ENCODE results near the gene SLC35E3. TPM values are rescaled to one million over a fixed set of nuclear protein-coding genes. Genes with fewer than 3 reads are reported as not detected.

The SLC35E3 gene
- total and polyA plus RNA-seq, 2 of the 13 experiments (the other 11 are each of a cell fraction or from before 2014, with no cell fraction given): 13.0 to 22.1 TPM

GRCh38 chr12:68793436-68793835 is 47.5 kb downstream of the SLC35E3 start (continued):
- TF ChIP-seq SNAPC4 (CRISPR knock-in tag; IDR thresholded peaks at IDR 0.05): no peak

- Histone ChIP-seq H4K20me1 (ENCODE audit: insufficient read depth, low read length) (no peaks in the 10 kb centered on the region), H3K4me2 (ENCODE audit: low read depth, low read length) (no peak overlapping the region), H3K79me2 (ENCODE audit: insufficient read depth, low read length) (no peaks in the 10 kb centered on the region), H3K9me3 (ENCODE audit: low read length) (no peaks in the 10 kb centered on the region), H2AFZ (ENCODE audit: low read length) (no peak overlapping the region), H3K36me3 (replicated peaks in 1 of 2; ENCODE audit: control insufficient read depth in 1 of 2, insufficient read depth in 2 of 2, low read length in 2 of 2) (no peaks in the 10 kb centered on the region), H3K27me3 (ENCODE audit: control insufficient read depth in 1 of 2, insufficient read depth in 2 of 2, low read length in 2 of 2) (no peaks in the 10 kb centered on the region), H3K4me1 (ENCODE audit: insufficient read depth, low read length) (peaks cover 45% of the 10 kb centered on the region), H3K9ac (ENCODE audit: insufficient read depth, low read depth, low read length) (no peak overlapping the region), H3K4me3 (replicated peaks in 1 of 3; ENCODE audit: insufficient read depth in 1 of 3, low read depth in 2 of 3, low read length in 3 of 3) (no peak overlapping the region), H3K27ac (ENCODE audit: extremely low read length, insufficient read depth, low read length) (no peak overlapping the region)
- ATAC-seq (no peak), FAIRE-seq (no peak), DNase-seq (ENCODE audit: low spot score) (no peak)
- CTCF ChIA-PET (ENCODE audit: low intra/inter-chr PET ratio, low total read pairs): no interaction called here
- TF ChIP-seq FOXK1 (CRISPR knock-in tag; IDR thresholded peaks at IDR 0.05; ENCODE audit: borderline replicate concordance, low read depth): no peak
- no peak for TF ChIP-seq EEA1 (CRISPR knock-in tag; IDR thresholded peaks at IDR 0.05; ENCODE audit: borderline replicate concordance)
- no peak for TF ChIP-seq RCOR2 (CRISPR knock-in tag; IDR thresholded peaks at IDR 0.05)
- no peak for TF ChIP-seq CREB1 (IDR thresholded peaks at IDR 0.05)
- no peak for TF ChIP-seq CREB1 (CRISPR knock-in tag; IDR thresholded peaks at IDR 0.05)
- no peak for TF ChIP-seq ZFAT (CRISPR knock-in tag; conservative IDR thresholded peaks at IDR 0.05)
- no peak for TF ChIP-seq ZNF652 (CRISPR knock-in tag; IDR thresholded peaks at IDR 0.05; ENCODE audit: borderline replicate concordance, low read depth)
- TF ChIP-seq MIXL1 (CRISPR knock-in tag; IDR thresholded peaks at IDR 0.05): no peak
- no peak for TF ChIP-seq SIX1 (CRISPR knock-in tag; IDR thresholded peaks at IDR 0.05; ENCODE audit: borderline replicate concordance)
- no peak for TF ChIP-seq ZNF569 (CRISPR knock-in tag; IDR thresholded peaks at IDR 0.05; ENCODE audit: borderline replicate concordance)
- TF ChIP-seq ZNF567 (CRISPR knock-in tag; IDR thresholded peaks at IDR 0.05; ENCODE audit: borderline replicate concordance): no peak
- no peak for TF ChIP-seq KMT2A (CRISPR knock-in tag; IDR thresholded peaks at IDR 0.05)
- TF ChIP-seq HINFP (CRISPR knock-in tag; IDR thresholded peaks at IDR 0.05; ENCODE audit: low read depth): no peak
- no peak for TF ChIP-seq U2AF2 (IDR thresholded peaks at IDR 0.05; ENCODE audit: low read depth, low read length)
- TF ChIP-seq MED13 (CRISPR knock-in tag; IDR thresholded peaks at IDR 0.05): no peak
- no peak for TF ChIP-seq SMAD3 (CRISPR knock-in tag; IDR thresholded peaks at IDR 0.05)
- TF ChIP-seq ATF1 (CRISPR knock-in tag; IDR thresholded peaks at IDR 0.05): no peak
- POLR2A ChIA-PET: interaction anchor here (2.4 kb wide), 1 partner anchor 14 kb away, joined by 26 read pairs; the partner anchor contains the start of gene MDM2
- BruUV-seq (replicated peaks): no TSS peak
- intact Hi-C loops (cut with micrococcal nuclease; ENCODE audit: unreplicated experiment): no loop called here
- in situ Hi-C loops (cut with HindIII; ENCODE audit: extremely low pct_ligation_motif_present, low pct_unique_long_range_greater_than_20kb): no loop called here
- WGBS (ENCODE audit: low lambda C conversion rate): 92% methylated on average over 4 of the region's 4 CpGs
Observed at GRCh38 chr12:68793975-68794652, 48.1 kb downstream of the SLC35E3 start.

All from HepG2 (cell line).